Esophagus mucosa (tissue), 1 donor: ENCODE results near the gene TTC21A. TPM values are rescaled to one million over a fixed set of nuclear protein-coding genes. Genes with fewer than 3 reads are reported as not detected.
A peak's percentile ranks its signal among the peaks of the same experiment; 100 is the strongest.
"Not testable (repeated sequence)": the region's sequence is repeated elsewhere in the genome, so short reads cannot be mapped to it uniquely, and the experiment has no call there.

Experiments
- ATAC-seq: fragments of 200-7000 bp; cut with Tn5 transposase; one replicate; pipeline ENCODE4 v1.9.1; 2020
- total RNA-seq: library from RNA; stranded (reverse); gene quantifications from one replicate; pipeline ENCODE4 v1.2.4, GENCODE V29; 2023
- donor health status: DM: yes; HTN: yes; CAD: no.

Gene TTC21A, protein sequence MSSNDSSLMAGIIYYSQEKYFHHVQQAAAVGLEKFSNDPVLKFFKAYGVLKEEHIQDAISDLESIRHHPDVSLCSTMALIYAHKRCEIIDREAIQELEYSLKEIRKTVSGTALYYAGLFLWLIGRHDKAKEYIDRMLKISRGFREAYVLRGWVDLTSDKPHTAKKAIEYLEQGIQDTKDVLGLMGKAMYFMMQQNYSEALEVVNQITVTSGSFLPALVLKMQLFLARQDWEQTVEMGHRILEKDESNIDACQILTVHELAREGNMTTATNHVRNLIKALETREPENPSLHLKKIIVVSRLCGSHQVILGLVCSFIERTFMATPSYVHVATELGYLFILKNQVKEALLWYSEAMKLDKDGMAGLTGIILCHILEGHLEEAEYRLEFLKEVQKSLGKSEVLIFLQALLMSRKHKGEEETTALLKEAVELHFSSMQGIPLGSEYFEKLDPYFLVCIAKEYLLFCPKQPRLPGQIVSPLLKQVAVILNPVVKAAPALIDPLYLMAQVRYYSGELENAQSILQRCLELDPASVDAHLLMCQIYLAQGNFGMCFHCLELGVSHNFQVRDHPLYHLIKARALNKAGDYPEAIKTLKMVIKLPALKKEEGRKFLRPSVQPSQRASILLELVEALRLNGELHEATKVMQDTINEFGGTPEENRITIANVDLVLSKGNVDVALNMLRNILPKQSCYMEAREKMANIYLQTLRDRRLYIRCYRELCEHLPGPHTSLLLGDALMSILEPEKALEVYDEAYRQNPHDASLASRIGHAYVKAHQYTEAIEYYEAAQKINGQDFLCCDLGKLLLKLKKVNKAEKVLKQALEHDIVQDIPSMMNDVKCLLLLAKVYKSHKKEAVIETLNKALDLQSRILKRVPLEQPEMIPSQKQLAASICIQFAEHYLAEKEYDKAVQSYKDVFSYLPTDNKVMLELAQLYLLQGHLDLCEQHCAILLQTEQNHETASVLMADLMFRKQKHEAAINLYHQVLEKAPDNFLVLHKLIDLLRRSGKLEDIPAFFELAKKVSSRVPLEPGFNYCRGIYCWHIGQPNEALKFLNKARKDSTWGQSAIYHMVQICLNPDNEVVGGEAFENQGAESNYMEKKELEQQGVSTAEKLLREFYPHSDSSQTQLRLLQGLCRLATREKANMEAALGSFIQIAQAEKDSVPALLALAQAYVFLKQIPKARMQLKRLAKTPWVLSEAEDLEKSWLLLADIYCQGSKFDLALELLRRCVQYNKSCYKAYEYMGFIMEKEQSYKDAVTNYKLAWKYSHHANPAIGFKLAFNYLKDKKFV (N-terminal part only)
- total RNA-seq, result 2.3 TPM

DNA sequence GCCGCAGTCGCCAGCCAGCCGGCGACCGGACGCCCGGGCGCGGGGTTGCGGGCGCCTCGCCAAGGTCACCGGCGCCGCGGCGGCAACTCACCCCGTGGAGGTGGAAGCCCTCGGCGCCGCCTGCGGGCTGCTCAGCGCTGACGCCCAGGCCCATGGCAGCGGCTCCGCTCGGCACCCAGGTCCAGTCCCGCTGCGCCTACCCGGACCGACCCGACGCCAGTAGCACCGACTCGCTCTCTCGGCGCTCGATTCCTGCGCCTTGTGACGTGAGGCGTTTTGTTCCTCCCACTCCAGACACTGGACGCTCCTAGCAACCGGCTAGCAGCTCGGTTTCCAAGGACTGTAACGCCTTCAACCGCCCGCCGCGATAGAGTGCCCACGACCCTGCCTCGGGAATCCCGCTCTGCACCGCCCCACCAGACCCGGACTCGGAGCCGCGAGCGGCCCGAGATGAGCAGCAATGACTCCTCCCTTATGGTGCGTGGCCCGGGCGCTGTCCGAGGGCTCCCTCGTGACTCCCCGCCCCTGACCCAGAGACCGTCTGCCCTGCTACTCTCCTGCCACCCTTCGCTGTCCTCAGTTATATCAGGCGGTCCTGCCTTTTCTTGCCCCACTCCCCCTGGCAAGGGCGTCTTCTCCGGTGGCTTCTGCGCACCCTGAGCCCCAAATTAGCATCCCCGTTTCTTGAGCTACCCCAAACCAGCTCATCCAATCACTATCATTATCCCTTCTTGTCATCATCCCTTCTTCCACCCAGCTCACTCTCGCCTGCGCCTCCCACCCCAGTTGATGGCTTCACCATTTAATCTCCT lies at the start of gene TTC21A, which contains the start of gene GORASP1:
TTC21A (plus strand) TSS at position 293 of the 812 bp plus-strand sequence; CDS start at position 451, 158 bp downstream.
GORASP1 (minus strand) TSS at position 240 of the 812 bp plus-strand sequence; CDS start at position 154, 86 bp downstream.
- peak; percentile 84 for ATAC-seq

DNA sequence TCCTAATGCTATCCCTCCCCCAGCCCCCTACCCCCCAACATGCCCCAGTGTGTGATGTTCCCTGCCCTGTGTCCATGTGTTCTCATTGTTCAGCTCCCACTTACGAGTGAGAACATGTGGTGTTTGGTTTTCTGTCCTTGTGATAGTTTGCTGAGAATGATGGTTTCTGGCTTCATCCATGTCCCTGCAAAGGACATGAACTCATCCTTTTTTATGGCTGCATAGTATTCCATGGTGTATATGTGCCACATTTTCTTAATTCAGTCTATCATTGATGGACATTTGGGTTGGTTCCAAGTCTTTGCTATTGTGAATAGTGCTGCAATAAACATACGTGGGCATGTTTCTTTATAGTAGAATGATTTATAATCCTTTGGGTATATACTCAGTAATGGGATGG lies 46.3 kb upstream of the TTC21A start:
- not testable (repeated sequence) for ATAC-seq

DNA sequence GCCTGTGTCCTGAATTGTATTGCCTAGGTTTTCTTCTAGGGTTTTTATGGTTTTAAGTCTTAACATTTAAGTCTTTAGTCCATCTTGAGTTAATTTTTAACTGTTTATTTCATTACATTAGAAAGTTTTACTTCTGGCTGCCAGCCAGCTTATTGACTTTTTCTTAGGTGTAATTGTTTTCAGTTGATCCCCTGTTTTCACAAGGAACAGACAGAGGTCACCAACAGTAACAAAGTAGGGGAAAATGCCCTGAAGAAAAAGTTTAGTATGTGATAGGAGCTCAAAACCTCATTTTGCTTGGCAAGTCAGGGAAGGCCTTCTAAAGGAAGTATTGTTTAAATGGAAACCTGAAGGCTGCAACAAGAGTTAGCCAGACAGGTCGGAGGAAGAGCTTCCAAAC lies 45.3 kb upstream of the TTC21A start:
- no peak for ATAC-seq

DNA sequence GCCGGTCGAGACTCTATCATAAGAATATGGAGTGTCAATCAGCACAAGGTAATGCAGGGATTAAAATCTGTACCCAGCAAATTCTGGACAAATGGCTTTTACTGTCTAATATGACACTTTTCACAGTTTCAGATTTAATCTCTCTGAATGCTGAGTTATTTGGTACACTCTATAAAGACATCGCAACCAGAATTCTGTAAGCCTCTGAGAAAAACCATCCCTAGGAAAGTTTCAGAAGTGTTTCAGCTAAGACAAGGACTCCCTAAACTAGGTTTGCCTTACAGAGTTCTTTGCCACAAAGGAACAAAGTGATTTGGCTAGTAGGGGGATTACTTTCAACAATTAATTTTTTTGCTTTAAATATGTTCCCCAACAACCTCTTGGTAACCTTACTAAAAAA lies 44.3 kb upstream of the TTC21A start:
- ATAC-seq, result no peak

DNA sequence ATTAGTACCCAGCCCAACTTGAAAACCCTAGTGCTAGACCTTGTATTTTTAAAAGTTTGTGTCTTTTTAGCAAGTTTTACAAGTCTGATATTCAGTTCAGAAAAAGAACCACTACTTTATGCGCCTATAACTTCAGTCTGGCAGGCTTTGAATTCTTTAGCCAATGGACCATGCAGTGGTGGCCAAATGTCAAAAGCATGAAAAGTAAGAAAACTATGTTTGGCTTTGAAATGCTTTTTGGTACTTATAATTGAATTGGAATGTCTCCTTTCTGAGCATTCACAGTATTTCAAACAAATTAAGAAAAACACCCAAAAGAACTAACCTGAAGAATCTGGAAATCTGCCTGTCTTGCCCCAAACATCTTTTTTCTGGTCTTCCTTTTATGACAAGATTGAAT lies 42.8 kb upstream of the TTC21A start:
- ATAC-seq, result no peak

DNA sequence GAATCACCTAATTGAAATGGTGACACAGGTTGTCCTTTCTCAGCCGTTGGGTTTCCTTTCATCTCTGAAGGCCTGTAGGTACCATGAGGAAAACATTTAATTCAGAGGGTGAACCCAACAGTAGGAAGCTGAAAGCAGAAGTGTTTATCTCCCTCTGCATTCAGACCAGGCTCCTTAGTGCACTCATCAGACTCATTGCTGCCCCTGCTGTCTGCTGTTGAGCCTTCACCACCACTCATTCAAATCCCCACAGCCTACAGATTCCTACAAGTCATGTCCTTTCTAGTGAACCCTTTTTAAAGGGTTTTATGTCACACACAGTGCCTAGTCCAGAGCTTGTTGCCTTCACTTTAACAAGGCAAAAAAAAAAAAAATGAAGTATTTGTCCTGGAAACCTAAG lies 42.3 kb upstream of the TTC21A start:
- ATAC-seq, result no peak

DNA sequence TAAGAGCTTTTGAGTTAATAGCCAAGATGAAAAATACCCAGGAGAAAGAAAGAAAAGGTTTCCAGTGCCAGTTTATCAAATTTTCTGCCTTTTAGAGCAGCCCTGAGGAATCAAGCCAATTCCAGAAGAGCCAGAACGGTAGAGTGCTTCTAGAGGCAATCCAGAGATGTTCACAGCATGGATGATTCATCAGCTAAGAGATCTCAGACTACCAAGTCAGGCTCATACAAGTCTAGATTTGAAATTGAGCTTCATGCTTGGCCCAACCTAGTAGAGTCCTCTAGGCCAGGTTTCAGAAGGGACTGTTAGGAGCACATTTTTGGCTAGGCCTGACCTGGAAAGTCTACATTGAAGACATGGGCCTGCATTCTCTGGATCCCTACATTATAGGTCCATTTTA lies 40.2 kb upstream of the TTC21A start:
- peak; percentile 93 for ATAC-seq

DNA sequence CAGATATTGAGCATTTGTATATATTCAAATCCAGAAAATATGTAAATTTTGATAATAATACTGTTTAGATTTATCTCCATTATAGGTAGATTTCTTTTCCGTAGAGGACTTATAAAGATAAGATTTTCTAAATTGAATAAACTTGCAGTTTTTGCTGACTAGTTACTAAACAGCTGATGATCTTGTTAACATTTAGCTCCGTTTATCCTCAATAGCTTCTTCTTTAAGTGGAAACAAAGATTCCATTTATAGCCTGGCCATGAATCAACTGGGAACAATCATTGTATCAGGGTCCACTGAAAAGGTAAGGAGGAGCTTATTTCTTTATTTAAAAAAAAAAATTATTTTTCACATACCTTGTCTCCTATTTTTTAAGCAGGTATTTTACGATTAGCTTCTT lies 38.9 kb upstream of the TTC21A start:
- ATAC-seq, result no peak

DNA sequence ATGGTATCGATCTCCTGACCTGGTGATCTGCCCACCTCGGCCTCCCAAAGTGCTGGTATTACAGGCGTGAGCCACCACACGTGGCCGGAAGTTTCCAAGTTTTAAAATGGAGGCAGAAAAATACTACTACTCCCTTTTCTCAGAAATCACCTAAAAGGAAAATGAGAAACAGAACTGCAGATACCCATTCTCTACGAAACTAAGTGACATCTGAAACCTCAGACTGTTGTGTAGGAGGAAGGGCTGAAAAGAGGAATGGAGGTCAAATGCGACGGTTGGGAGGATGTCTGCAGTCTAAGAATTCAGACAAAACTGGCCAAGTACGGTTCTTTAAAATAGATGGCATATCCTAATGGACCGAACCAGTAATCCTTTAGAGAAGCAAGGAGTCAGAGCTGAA lies 31.6 kb upstream of the TTC21A start:
- ATAC-seq, result no peak

DNA sequence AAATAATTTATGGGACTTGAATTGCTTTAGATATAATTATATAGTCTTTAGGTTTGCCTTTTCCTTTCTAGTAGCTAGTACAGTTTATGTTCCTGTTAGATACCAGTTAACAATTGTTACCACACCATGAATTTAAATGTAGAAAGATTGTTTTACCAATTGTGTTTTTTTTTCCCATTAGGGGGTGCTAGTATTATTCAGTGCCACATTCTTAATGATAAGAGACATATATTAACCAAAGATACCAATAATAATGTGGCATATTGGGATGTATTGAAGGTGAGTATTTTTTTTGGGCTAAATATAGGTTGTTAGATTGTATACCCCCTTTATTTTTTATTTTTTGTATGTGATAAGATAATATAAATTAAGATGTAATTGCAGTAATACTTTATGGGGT lies 27.9 kb upstream of the TTC21A start:
- ATAC-seq, result no peak

DNA sequence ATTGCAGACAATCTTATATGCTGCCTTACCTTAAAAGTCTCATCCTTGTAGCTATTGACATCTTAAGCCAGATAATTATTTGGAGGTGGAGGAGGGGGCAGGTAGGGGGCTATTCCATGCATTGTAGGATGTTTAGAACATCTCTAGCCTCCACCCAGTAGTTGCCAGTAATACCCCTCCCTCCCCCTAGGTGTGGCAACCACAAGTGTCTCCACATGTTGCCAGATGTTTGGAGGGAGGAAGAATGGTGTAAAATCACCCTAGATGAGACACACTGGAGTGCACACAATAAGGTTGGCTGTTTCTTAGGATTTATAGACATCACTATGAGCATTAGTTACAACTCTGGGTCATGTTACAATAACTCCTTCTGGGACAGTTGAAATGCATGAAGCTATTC lies 27.5 kb upstream of the TTC21A start:
- ATAC-seq, result no peak

DNA sequence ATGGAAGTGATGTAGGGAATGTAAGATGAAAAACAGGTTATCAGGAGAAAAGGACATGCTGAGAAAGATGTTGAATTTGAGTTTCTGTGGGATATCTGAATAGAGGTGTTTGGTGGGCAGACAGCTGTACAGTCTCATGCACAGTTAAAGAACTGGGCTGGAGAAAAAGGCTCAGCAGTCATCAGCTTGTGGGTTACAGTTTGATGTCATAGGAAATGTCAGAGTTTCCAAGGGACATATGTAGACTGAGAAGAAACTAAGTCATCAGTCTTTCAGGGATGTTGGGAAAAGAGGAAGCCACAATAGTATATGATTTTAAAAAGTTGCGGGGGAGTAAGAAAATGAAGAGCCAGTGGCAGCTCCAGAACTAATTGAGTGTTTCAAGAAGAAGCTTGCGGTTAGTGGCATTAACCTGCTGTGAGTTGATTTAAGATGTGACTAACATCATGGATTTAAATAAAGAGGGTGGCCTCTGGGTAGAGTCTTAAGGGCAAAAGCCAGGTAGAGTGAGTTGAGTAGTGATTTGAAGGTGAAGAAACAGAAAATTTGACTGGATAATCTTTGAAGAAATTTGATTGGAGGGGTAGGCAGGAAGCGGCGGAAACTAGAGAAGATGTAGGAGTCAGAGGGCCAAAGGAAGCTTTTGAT lies 24.7 kb upstream of the TTC21A start:
- ATAC-seq, result no peak

DNA sequence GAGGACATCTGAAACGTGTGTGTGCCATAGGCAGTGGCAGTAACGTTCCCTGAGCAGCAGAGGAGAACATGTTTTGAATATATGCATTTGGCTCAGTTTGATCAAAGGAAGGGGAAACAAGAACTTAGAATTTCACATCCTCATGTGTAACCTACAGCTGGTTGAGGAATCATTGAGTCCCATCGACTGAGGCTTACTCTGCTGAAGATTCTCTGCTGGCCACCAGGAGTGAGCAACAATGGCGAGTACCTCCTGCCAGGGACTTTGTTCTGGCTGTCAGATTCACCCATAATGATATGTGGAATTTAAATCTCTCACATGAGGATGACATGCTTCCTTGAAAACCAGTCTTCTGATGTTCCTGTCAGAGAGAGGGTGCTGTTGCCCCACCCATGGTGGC lies 21.3 kb upstream of the TTC21A start:
- no peak for ATAC-seq

DNA sequence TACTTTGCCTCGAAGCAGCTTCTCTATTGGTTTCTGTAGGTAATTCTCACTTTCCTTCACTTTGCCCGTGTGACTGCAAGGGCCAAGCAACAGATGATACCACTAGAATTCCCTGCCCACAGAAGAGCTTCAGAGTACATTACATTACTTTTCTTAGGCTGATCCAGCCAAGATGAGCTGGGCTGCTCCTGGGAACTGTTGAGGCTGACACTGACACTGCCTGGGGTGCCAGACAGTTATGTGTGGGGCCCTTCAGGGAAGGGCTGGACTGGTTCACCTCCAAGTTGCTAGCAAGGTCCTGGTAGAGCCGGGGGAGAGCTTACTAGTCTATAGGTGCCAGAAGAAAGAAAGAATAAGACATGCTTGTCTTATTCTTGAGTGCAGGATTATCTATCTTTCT lies 19.0 kb upstream of the TTC21A start:
- no peak for ATAC-seq

DNA sequence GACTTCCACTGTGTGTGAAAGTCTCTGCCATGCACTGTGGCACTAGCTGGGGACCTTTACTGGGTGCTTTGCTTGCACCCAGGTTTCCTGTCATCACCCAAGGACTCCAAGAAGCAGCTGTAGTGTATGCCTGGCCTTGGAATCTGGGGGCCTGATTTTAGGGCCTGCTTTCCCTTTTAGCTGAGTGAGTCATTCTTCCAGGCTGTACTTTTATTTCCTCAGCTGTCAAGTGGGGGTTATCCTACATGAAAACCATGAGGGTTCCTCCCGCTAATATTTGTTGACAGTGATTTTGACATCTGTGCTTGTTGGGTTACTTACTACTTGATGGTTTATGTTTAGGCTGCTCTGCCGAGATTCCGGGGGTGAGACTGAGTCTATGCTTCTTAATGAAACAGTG lies 18.6 kb upstream of the TTC21A start:
- ATAC-seq, result no peak

DNA sequence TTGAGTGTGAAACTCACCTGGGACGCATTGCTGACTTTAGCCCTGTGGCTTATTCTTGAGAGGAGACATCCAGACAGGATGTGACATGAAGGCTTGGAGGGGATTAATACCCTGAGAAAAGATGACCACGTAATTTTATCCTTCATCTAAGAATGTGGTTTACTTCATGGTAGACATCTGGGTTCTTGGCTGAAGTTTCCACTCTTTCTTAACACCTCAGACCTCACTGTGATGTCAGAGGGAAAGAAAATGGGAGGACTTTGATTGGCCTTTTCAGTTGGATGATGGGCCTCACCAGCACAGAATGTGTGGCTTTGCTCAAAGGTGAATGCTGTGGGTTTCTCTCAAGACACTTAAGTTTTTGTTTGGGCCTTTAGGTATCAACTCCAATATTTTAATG lies 16.6 kb upstream of the TTC21A start:
- ATAC-seq, result no peak

DNA sequence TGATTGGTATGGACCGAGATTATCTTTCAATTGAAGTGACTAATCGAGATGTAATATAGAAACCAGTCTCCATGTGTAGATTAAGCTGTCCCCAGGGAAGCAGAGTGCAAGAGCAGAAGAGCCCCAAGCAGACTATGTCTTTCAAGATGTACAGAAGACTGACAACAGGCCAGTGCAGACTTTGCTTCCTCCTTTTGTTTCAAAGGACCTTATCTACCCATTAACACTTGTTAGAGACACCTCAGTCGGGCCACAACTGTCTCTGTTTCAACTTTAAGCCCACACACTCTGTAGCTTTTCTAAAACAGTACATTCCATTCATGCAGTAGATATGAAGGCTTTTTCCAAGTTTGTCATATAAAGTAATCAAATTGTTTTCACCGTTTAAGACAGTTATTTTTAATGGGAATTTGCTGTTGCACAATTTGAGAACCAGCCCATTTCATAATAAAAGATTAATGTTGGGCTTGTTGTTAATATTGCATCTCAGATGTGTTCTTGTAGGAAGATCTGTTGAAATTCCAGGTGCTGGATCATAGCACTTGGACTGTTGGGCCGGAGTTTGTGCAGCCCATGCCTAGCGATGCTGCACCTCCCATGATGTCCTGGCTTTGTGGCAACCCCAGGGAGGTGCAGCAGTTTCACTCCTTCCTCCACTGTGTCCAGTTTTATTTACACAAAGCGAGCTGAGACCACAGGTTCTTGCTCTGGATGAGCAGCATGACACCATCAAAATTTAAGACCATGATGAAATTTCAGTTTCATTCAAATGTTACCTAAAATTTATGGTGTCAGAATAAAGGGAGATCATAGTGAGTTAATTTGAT lies 12.4 kb upstream of the TTC21A start:
- no peak for ATAC-seq

DNA sequence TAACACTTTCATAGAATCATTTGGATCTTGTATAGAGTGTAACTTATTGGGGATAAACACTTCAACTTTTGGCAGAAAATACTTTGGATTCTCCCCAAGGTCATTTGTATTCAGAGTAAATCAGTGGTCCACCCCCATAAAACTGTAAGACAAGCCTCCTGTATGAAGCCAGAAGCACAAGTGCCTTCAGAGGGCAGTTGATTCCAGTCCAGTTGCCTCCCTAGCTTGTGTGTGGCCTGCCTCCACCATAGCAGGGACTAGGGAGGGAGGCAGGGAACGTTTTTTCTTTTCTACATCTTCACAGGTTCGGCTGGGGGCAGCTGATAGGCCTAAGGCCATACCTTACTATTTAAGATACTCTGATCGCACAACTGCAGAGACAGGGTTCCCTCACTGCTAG lies 11.7 kb upstream of the TTC21A start:
- ATAC-seq, result no peak

DNA sequence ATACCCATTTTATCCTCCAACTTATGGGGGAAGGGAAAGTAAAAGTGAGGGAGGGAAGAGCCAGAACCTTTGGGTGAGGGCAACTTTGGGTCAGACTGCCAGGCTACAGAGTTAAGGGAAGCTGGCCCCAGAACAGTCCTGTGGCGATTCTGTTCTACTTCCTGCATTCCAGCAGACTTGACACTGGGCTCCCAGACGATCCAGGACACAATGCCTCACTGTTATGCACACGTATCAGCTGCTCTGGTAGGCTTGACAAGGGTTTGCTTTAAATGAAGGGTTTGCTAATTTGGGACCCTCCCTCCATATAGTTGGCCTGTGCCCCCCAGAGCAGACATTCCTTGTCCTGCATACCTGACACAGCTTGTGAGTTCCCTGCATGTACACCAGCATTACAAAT lies 10.7 kb upstream of the TTC21A start:
- no peak for ATAC-seq

DNA sequence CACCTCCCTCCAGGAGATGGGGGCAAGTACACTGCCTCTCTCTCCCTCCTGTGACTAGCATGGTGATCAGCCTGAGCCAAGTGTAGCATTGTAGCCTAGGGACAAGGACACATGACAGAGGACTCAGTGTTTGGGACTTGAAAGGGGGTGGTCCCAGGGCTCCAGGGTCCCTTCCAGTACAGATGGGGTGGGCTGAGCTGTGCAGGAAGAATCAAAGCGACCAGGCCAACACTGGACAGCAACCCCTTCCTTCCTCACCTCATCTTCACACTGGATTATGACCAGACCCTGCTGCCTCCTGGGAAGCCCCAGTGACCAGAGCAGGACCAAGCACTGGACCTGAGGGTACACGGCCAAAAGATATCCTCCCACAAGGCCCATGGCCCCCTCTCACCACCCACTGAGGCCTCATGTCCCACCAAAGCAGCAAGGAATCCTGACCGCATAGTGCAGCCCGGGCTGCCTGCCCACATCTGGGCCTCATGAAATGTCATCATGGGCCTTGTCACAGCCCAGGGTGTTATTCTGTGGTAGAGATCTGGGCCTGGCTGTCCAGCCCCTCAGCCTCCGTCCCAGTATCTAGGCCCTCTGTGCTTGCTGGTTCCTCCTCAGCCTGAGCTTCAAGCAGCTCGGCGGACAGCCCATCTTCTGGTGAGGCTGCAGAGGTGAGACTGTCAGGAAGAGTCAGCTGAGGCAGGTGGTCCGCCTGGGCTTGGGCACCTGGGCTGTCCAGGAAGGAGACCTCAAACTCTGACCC lies 9.6 kb upstream of the TTC21A start:
- no peak for ATAC-seq
